KMS-11 (cell line): Measurements from ENCODE around the gene PRCD.

Experiments used
- H2AFZ ChIP-seq: fragments of 200-600 bp; sonication (generic); 2 replicates; pipeline ENCODE4 v1.6.1; 2016; ENCODE audit warnings: antibody characterized with exemption, mixed run types, low read depth
- H3K27ac ChIP-seq: fragments of 200-600 bp; sonication (generic); 2 replicates; pipeline ENCODE4 v1.6.1; 2016; ENCODE audit warnings: mild to moderate bottlenecking, mixed run types
- H3K27me3 ChIP-seq: fragments of 200-600 bp; sonication (generic); 2 replicates; pipeline ENCODE4 v1.6.1; 2017; ENCODE audit warnings: mild to moderate bottlenecking, low read depth, mixed run types, moderate library complexity; ENCODE audit not compliant: insufficient read depth
- H3K36me3 ChIP-seq: fragments of 200-600 bp; sonication (generic); 2 replicates; pipeline ENCODE4 v1.6.1; 2017; ENCODE audit warnings: mild to moderate bottlenecking, mixed run types; ENCODE audit not compliant: insufficient read depth
- H3K4me1 ChIP-seq: fragments of 200-600 bp; sonication (generic); 2 replicates; pipeline ENCODE4 v1.6.1; 2016; ENCODE audit warnings: mild to moderate bottlenecking, low read depth, mixed run types; ENCODE audit not compliant: poor library complexity, severe bottlenecking
- H3K4me2 ChIP-seq: fragments of 200-600 bp; sonication (generic); 2 replicates; pipeline ENCODE4 v1.7.0; 2016; ENCODE audit warnings: mild to moderate bottlenecking, mixed run types
- H3K4me3 ChIP-seq: fragments of 200-600 bp; sonication (generic); IDR thresholded peaks from 2 replicates; pipeline ENCODE4 v1.6.1; 2017; ENCODE audit warnings: low read depth, low read length, mixed read lengths; ENCODE audit not compliant: insufficient read depth
- H3K79me2 ChIP-seq: fragments of 200-600 bp; sonication (generic); 2 replicates; pipeline ENCODE4 v1.6.1; 2016; ENCODE audit warnings: low read depth, mixed run types; ENCODE audit not compliant: insufficient read depth
- H3K9ac ChIP-seq: fragments of 200-600 bp; sonication (generic); 2 replicates; pipeline ENCODE4 v1.6.1; 2016; ENCODE audit warnings: mild to moderate bottlenecking, mixed run types
- H4K20me1 ChIP-seq: fragments of 200-600 bp; sonication (generic); 2 replicates; pipeline ENCODE4 v1.6.1; 2016; ENCODE audit warnings: mild to moderate bottlenecking, mixed run types; ENCODE audit not compliant: insufficient read depth
- CTCF ChIP-seq: fragments of 200-600 bp; sonication (generic); conservative IDR thresholded peaks from 2 replicates; pipeline ENCODE4 v1.6.1; 2017; ENCODE audit warnings: low read depth, mild to moderate bottlenecking, antibody characterized with exemption, low read length, moderate library complexity, mixed read lengths

PRCD gene

GRCh38 chr17:76534831-76535732, 4.8 kb upstream of the PRCD start:
- TF ChIP-seq CTCF, result no peak
- Histone ChIP-seq H3K27ac (no peak overlapping the region), H3K4me2 (no peak overlapping the region), H4K20me1 (no peaks in the 10 kb centered on the region), H3K4me1 (no peaks in the 10 kb centered on the region), H3K4me3 (no peak overlapping the region), H3K79me2 (no peaks in the 10 kb centered on the region), H3K9ac (no peak overlapping the region), H2AFZ (no peak overlapping the region), H3K27me3 (peaks cover 29% of the 10 kb centered on the region; the same call in 1 of the 2 replicates), H3K36me3 (no peaks in the 10 kb centered on the region)

GRCh38 chr17:76535788-76536510, 3.9 kb upstream of the PRCD start:
- Histone ChIP-seq H3K27me3 (peaks cover 27% of the 10 kb centered on the region; the same call in 1 of the 2 replicates), H4K20me1 (no peaks in the 10 kb centered on the region), H3K4me1 (no peaks in the 10 kb centered on the region), H3K27ac (no peak overlapping the region), H3K9ac (no peak overlapping the region), H3K36me3 (no peaks in the 10 kb centered on the region), H2AFZ (no peak overlapping the region), H3K4me2 (no peak overlapping the region), H3K79me2 (no peaks in the 10 kb centered on the region), H3K4me3 (no peak overlapping the region)
- no peak for TF ChIP-seq CTCF

GRCh38 chr17:76536511-76537287, 3.1 kb upstream of the PRCD start:
- Histone ChIP-seq H3K36me3 (no peaks in the 10 kb centered on the region), H3K79me2 (no peaks in the 10 kb centered on the region), H2AFZ (no peak overlapping the region), H4K20me1 (no peaks in the 10 kb centered on the region), H3K27ac (no peak overlapping the region), H3K27me3 (peaks cover 27% of the 10 kb centered on the region; the same call in 1 of the 2 replicates), H3K4me2 (no peak overlapping the region), H3K4me3 (no peak overlapping the region), H3K4me1 (no peaks in the 10 kb centered on the region), H3K9ac (no peak overlapping the region)
- no peak for TF ChIP-seq CTCF

- no peak overlapping the region for H2AFZ ChIP-seq
- H3K4me2 ChIP-seq, result no peak overlapping the region
- peaks cover 23% of the 10 kb centered on the region; the same call in 1 of the 2 replicates for H3K27me3 ChIP-seq
- no peaks in the 10 kb centered on the region for H3K79me2 ChIP-seq
- TF ChIP-seq CTCF, result no peak
- no peaks in the 10 kb centered on the region for H4K20me1 ChIP-seq
- H3K27ac ChIP-seq, result no peak overlapping the region
- H3K4me1 ChIP-seq, result no peaks in the 10 kb centered on the region
- no peaks in the 10 kb centered on the region for H3K36me3 ChIP-seq
- H3K4me3 ChIP-seq, result no peak overlapping the region
- H3K9ac ChIP-seq, result no peak overlapping the region
Measured at GRCh38 chr17:76537288-76537577, 2.6 kb upstream of the PRCD start.
